Measurements from ENCODE around the gene CHMP1A. TPM values are rescaled to one million over a fixed set of nuclear protein-coding genes. Genes with fewer than 3 reads are reported as not detected.

CHMP1A gene
- polyA plus RNA-seq, 1 donor = 77.1 TPM

- WGBS (ENCODE audit: insufficient coverage, low lambda C conversion rate) = no CpG with 5 or more reads among the region's 5 CpGs
- no peaks in the 10 kb centered on the region for H3K27me3 ChIP-seq (ENCODE audit: control insufficient read depth, insufficient read depth, low read length)
- no peak overlapping the region for H3K4me3 ChIP-seq (ENCODE audit: low read length)
- no peak overlapping the region for H3K27ac ChIP-seq (ENCODE audit: low read length)
- peaks cover 3% of the 10 kb centered on the region for H3K9me3 ChIP-seq (ENCODE audit: control insufficient read depth, low read depth, low read length)
- peaks cover 17% of the 10 kb centered on the region for H3K4me1 ChIP-seq (ENCODE audit: control insufficient read depth, insufficient read depth, low read length)
- no peaks in the 10 kb centered on the region for H3K36me3 ChIP-seq (ENCODE audit: control insufficient read depth, insufficient read depth, low read length)
- DNase-seq = no peak
These were observed 54.4 kb downstream of the CHMP1A start for GRCh38 chr16:89602952-89603590.

DNA sequence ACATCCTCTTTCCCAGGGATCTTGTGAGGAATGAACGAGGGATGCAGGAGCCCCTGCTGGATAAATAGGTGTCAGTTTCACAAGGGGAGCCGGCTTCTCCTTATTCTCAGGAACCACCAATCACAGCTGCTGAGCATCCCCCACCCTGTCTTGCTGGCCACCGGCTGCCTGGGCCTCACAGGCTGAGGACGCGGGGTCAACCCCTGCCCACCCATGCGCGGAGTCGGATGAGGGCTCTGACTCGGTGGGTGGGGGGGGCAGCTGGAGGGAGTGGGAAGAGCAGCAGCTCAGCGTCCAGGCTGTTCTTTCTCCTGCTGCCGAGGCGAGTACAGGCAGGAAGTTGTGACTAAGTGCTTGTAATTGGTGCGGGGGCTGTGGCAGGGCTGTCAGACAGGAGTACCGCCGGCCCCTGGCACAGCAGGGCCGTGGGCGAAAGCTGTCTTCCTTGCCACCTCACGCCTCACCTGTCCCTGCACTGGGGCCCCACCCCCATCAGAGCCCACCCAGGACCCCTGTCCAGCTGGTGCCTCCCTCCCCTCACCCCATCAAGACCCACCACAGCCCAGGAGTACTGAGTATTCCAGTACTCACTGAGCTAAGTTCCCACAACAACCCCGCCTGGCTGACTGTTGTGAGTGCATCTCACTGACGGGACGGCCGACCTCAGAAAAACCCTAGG, 55.1 kb downstream of the CHMP1A start:
- DNase-seq = no peak
- Histone ChIP-seq H3K27ac (ENCODE audit: low read length) (no peak overlapping the region), H3K4me1 (ENCODE audit: control insufficient read depth, insufficient read depth, low read length) (peaks cover 10% of the 10 kb centered on the region), H3K4me3 (ENCODE audit: low read length) (no peak overlapping the region), H3K9me3 (ENCODE audit: control insufficient read depth, low read depth, low read length) (peaks cover 3% of the 10 kb centered on the region), H3K27me3 (ENCODE audit: control insufficient read depth, insufficient read depth, low read length) (no peaks in the 10 kb centered on the region), H3K36me3 (ENCODE audit: control insufficient read depth, insufficient read depth, low read length) (no peaks in the 10 kb centered on the region)
- WGBS (ENCODE audit: insufficient coverage, low lambda C conversion rate) = no CpG with 5 or more reads among the region's 22 CpGs

- Histone ChIP-seq H3K4me3 (ENCODE audit: low read length) (no peak overlapping the region), H3K36me3 (ENCODE audit: control insufficient read depth, insufficient read depth, low read length) (no peaks in the 10 kb centered on the region), H3K27me3 (ENCODE audit: control insufficient read depth, insufficient read depth, low read length) (no peaks in the 10 kb centered on the region), H3K4me1 (ENCODE audit: control insufficient read depth, insufficient read depth, low read length) (peaks cover 6% of the 10 kb centered on the region), H3K9me3 (ENCODE audit: control insufficient read depth, low read depth, low read length) (peaks cover 3% of the 10 kb centered on the region), H3K27ac (ENCODE audit: low read length) (no peak overlapping the region)
- no CpG with 5 or more reads among the region's 22 CpGs for WGBS (ENCODE audit: insufficient coverage, low lambda C conversion rate)
- no peak for DNase-seq
These were observed 55.6 kb downstream of the CHMP1A start for GRCh38 chr16:89601906-89602272.

DNA sequence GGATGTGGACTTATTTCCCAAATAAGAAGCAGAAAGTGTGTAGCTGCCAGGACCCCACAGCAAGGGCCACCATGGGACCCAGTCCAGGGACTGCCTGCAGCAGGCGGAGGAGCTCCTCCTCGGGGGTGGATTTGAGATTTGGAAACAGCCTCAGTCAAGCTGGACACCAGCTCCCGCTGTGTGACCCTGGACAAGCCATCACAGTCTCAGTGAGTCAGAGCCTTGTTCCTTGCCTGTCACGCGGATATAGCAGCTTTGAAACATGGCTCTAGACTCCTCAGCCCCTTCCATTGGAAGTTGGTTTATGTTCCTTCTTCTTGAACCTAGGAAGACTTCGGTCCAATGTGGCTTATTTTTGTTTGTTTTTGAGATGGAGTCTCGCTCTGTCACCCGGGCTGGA, 56.6 kb downstream of the CHMP1A start:
- WGBS (ENCODE audit: insufficient coverage, low lambda C conversion rate) = no CpG with 5 or more reads among the region's 8 CpGs

DNA sequence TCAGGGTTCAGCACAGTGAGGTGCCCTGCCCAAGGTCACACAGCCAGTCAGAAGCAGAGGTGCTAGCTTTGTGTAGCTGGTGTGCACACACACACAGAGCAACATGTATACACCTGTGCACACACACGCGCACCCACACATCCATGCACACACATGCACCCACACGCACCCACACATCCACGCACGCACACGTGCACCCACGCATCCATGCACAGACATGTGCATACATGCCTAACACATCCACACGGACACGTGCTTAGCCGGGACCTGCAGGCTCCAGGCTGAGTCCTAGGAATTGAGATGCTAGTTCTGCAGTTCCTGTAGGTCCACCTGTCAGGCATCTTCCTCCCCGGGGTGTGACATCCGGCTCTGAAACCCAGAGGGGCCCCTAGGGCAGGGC, 57.1 kb downstream of the CHMP1A start:
- no CpG with 5 or more reads among the region's 12 CpGs for WGBS (ENCODE audit: insufficient coverage, low lambda C conversion rate)
- H3K27me3 ChIP-seq (ENCODE audit: control insufficient read depth, insufficient read depth, low read length) = no peaks in the 10 kb centered on the region
- no peaks in the 10 kb centered on the region for H3K36me3 ChIP-seq (ENCODE audit: control insufficient read depth, insufficient read depth, low read length)
- H3K9me3 ChIP-seq (ENCODE audit: control insufficient read depth, low read depth, low read length) = peaks cover 3% of the 10 kb centered on the region
- no peak overlapping the region for H3K4me3 ChIP-seq (ENCODE audit: low read length)
- peaks cover 6% of the 10 kb centered on the region for H3K4me1 ChIP-seq (ENCODE audit: control insufficient read depth, insufficient read depth, low read length)
- DNase-seq = no peak
- H3K27ac ChIP-seq (ENCODE audit: low read length) = no peak overlapping the region

More for the DNA sequence above, 56.6 kb downstream of the CHMP1A start:
- DNase-seq = no peak
- Histone ChIP-seq H3K27ac (ENCODE audit: low read length) (no peak overlapping the region), H3K9me3 (ENCODE audit: control insufficient read depth, low read depth, low read length) (peaks cover 3% of the 10 kb centered on the region), H3K36me3 (ENCODE audit: control insufficient read depth, insufficient read depth, low read length) (no peaks in the 10 kb centered on the region), H3K4me3 (ENCODE audit: low read length) (no peak overlapping the region), H3K27me3 (ENCODE audit: control insufficient read depth, insufficient read depth, low read length) (no peaks in the 10 kb centered on the region), H3K4me1 (ENCODE audit: control insufficient read depth, insufficient read depth, low read length) (peaks cover 6% of the 10 kb centered on the region)

DNA sequence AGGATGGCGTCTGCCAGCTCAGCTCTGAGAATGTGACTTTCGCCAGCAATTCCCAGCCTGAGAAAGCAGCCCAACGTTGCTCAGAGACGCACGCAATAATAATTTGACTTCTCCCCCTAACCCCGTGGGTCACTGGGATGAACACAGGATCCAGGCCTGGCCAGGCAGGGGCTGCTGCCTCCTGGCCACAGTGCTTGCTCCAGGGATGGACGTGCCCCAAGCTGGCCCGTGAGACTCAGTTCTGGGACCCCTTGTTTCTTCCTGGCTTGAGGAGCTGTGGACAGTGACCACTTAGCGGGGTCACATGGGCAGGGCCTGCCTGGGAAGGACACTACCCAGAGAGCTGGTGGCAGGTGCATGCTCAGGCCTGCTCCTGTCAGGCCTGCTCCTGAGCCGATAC, 57.6 kb downstream of the CHMP1A start:
- Histone ChIP-seq H3K9me3 (ENCODE audit: control insufficient read depth, low read depth, low read length) (peaks cover 6% of the 10 kb centered on the region), H3K27ac (ENCODE audit: low read length) (no peak overlapping the region), H3K4me1 (ENCODE audit: control insufficient read depth, insufficient read depth, low read length) (peaks cover 6% of the 10 kb centered on the region), H3K36me3 (ENCODE audit: control insufficient read depth, insufficient read depth, low read length) (no peaks in the 10 kb centered on the region), H3K27me3 (ENCODE audit: control insufficient read depth, insufficient read depth, low read length) (no peaks in the 10 kb centered on the region), H3K4me3 (ENCODE audit: low read length) (no peak overlapping the region)
- no CpG with 5 or more reads among the region's 10 CpGs for WGBS (ENCODE audit: insufficient coverage, low lambda C conversion rate)
- no peak for DNase-seq

DNA sequence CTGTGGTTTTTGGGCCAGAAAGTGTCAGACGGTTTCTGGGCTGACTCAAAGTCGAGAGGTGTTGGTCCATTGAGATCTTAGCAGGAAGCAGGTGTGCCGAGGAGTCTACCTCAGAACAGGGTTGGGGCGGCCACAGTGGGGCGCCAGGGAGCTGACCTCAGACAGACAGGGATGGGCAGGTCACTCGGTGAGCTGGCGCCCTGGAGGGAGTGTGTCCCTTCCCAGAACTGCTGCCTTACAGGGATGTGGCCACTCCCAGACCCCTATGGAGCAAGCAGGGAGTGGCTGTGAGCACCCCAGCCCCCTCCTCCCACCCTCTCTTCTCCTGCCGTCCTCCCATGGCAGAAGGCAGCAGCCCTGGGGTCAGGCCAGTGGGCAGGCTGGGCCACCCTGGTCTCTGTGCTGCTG, 58.1 kb downstream of the CHMP1A start:
- Histone ChIP-seq H3K4me1 (ENCODE audit: control insufficient read depth, insufficient read depth, low read length) (peaks cover 6% of the 10 kb centered on the region), H3K36me3 (ENCODE audit: control insufficient read depth, insufficient read depth, low read length) (no peaks in the 10 kb centered on the region), H3K4me3 (ENCODE audit: low read length) (no peak overlapping the region), H3K27ac (ENCODE audit: low read length) (no peak overlapping the region), H3K9me3 (ENCODE audit: control insufficient read depth, low read depth, low read length) (peaks cover 6% of the 10 kb centered on the region), H3K27me3 (ENCODE audit: control insufficient read depth, insufficient read depth, low read length) (no peaks in the 10 kb centered on the region)
- WGBS (ENCODE audit: insufficient coverage, low lambda C conversion rate) = no CpG with 5 or more reads among the region's 8 CpGs
- DNase-seq = peak; percentile 55 to 67

DNA sequence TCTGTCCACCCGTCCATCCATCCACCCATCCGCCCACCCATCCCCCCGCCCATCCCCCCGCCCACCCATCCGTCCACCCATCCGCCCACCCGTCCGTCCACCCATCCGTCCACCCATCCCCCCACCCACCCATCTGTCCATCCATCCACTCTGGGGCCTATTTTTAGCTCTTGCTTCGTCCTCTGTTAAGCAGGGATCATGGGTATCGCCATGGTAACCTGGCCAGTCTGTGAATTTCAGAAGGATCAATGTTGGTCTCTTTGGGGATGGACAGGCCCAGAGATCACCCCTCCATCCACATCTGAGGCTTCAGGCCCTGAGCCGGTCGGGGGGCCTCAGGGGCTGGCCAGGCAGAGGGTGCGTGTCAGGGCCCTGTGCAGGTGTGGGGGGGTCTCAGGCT, 59.3 kb downstream of the CHMP1A start:
- Histone ChIP-seq H3K27ac (ENCODE audit: low read length) (no peak overlapping the region), H3K4me1 (ENCODE audit: control insufficient read depth, insufficient read depth, low read length) (peaks cover 6% of the 10 kb centered on the region), H3K9me3 (ENCODE audit: control insufficient read depth, low read depth, low read length) (peaks cover 6% of the 10 kb centered on the region), H3K27me3 (ENCODE audit: control insufficient read depth, insufficient read depth, low read length) (no peaks in the 10 kb centered on the region), H3K4me3 (ENCODE audit: low read length) (no peak overlapping the region), H3K36me3 (ENCODE audit: control insufficient read depth, insufficient read depth, low read length) (no peaks in the 10 kb centered on the region)
- no peak for DNase-seq
- WGBS (ENCODE audit: insufficient coverage, low lambda C conversion rate) = no CpG with 5 or more reads among the region's 14 CpGs

- no peak for DNase-seq
- Histone ChIP-seq H3K36me3 (ENCODE audit: control insufficient read depth, insufficient read depth, low read length) (no peaks in the 10 kb centered on the region), H3K9me3 (ENCODE audit: control insufficient read depth, low read depth, low read length) (peaks cover 6% of the 10 kb centered on the region), H3K27me3 (ENCODE audit: control insufficient read depth, insufficient read depth, low read length) (no peaks in the 10 kb centered on the region), H3K4me1 (ENCODE audit: control insufficient read depth, insufficient read depth, low read length) (peaks cover 6% of the 10 kb centered on the region), H3K4me3 (ENCODE audit: low read length) (no peak overlapping the region), H3K27ac (ENCODE audit: low read length) (no peak overlapping the region)
- WGBS (ENCODE audit: insufficient coverage, low lambda C conversion rate) = no CpG with 5 or more reads among the region's 19 CpGs
These were observed 60.4 kb downstream of the CHMP1A start for GRCh38 chr16:89596957-89597649.

- H3K9me3 ChIP-seq (ENCODE audit: control insufficient read depth, low read depth, low read length) = peaks cover 3% of the 10 kb centered on the region
- H3K4me1 ChIP-seq (ENCODE audit: control insufficient read depth, insufficient read depth, low read length) = peaks cover 6% of the 10 kb centered on the region
- H3K27me3 ChIP-seq (ENCODE audit: control insufficient read depth, insufficient read depth, low read length) = no peaks in the 10 kb centered on the region
- H3K4me3 ChIP-seq (ENCODE audit: low read length) = no peak overlapping the region
- no CpG with 5 or more reads among the region's 25 CpGs for WGBS (ENCODE audit: insufficient coverage, low lambda C conversion rate)
- no peaks in the 10 kb centered on the region for H3K36me3 ChIP-seq (ENCODE audit: control insufficient read depth, insufficient read depth, low read length)
- DNase-seq = no peak
- H3K27ac ChIP-seq (ENCODE audit: low read length) = no peak overlapping the region
These were observed 61.3 kb downstream of the CHMP1A start for GRCh38 chr16:89596061-89596689.

All from large intestine (tissue), 3 donors.